Left lung (tissue), 10 donors: Measurements from ENCODE around the gene BNIP3. TPM values are rescaled to one million over a fixed set of nuclear protein-coding genes. Genes with fewer than 3 reads are reported as not detected.

Experiments used
- ATAC-seq: fragments of 200-7000 bp; cut with Tn5 transposase; one replicate; pipeline ENCODE4 v1.9.1; 2020; ENCODE audit warnings: moderate library complexity
- DNase-seq, 4 donors: peaks; one replicate each; pipeline ENCODE4 v3.0.0-alpha.2; 2013 to 2020
- H3K27ac ChIP-seq, 2 donors: fragments of 200-600 bp; sonication (generic) in 1 of 2; one replicate each; pipeline versions ENCODE4 v1.5.0 to v1.8.0; 2020 to 2021
- H3K27me3 ChIP-seq, 2 donors: fragments of 200-600 bp; sonication (generic) in 1 of 2; one replicate each; pipeline versions ENCODE4 v1.5.0 to v1.8.0; 2020 to 2021
- H3K36me3 ChIP-seq, 2 donors: fragments of 200-600 bp; sonication (generic) in 1 of 2; one replicate each; pipeline versions ENCODE4 v1.5.0 to v1.8.0; 2020 to 2021
- H3K4me1 ChIP-seq, 2 donors: fragments of 200-600 bp; one replicate each; pipeline ENCODE4 v1.8.0; 2021
- H3K4me3 ChIP-seq, 2 donors: fragments of 200-600 bp; sonication (generic) in 1 of 2; one replicate each; pipeline versions ENCODE4 v1.5.0 to v1.8.0; 2020 to 2021; ENCODE audit warnings: mild to moderate bottlenecking in 1 of 2
- H3K9me3 ChIP-seq, 2 donors: fragments of 200-600 bp; sonication (generic) in 1 of 2; one replicate each; pipeline versions ENCODE4 v1.5.0 to v1.8.0; 2020 to 2021
- CTCF ChIP-seq, 2 donors: fragments of 200-600 bp; sonication (generic) in 1 of 2; IDR thresholded peaks; one replicate each; pipeline versions ENCODE4 v1.5.0 to v1.8.0; 2021; ENCODE audit warnings: antibody characterized with exemption in 2 of 2
- intact Hi-C, 2 donors: fragments of 100-400 bp; cut with DNase I; formaldehyde crosslinking; loops; one replicate each; pipeline versions ENCODE4 v1.11.2 to v1.14.2; 2022
- polyA plus RNA-seq, 6 donors: library from polyadenylated mRNA; unstranded; fragments of 120-200 nt; gene quantifications; one replicate each; pipeline ENCODE4 v1.2.1, GENCODE V29; 2013; ENCODE audit not compliant: insufficient read length in 6 of 6
- total RNA-seq, 2 donors: library from RNA; stranded (reverse); fragmentation: NEBNext Ultra II Directional; extraction: Animal tissue kit (Norgen Biotek cat#: 25700); gene quantifications; one replicate each; pipeline ENCODE4 v1.2.1, GENCODE V29; 2021
- donor health status: DM: no; HTN: yes; CAD: no.
- donor health status: DM: no; HTN: no; CAD: no.

Gene BNIP3
- total and polyA plus RNA-seq, 8 donors = 25.7 to 55.3 (median 36.1) TPM

- no peak for TF ChIP-seq CTCF (IDR thresholded peaks at IDR 0.05)
- H3K36me3 ChIP-seq = peaks cover 0 to 13% of the 10 kb centered on the region in 2 donors
- ATAC-seq (no peak), DNase-seq (no peak)
- H3K27ac ChIP-seq = no peak overlapping the region
- intact Hi-C loops = no loop called here
- H3K27me3 ChIP-seq = peaks cover 0 to 8% of the 10 kb centered on the region in 2 donors
- H3K9me3 ChIP-seq = no peaks in the 10 kb centered on the region
- H3K4me3 ChIP-seq = no peak overlapping the region
- H3K4me1 ChIP-seq = peaks cover 11 to 32% of the 10 kb centered on the region in 2 donors
Measured at GRCh38 chr10:131975003-131975402, 6.7 kb downstream of the BNIP3 start.

- H3K9me3 ChIP-seq = no peaks in the 10 kb centered on the region
- H3K27me3 ChIP-seq = no peaks in the 10 kb centered on the region
- intact Hi-C loops = no loop called here
- H3K4me3 ChIP-seq = no peak overlapping the region
- DNase-seq = no peak
- TF ChIP-seq CTCF (IDR thresholded peaks at IDR 0.05) = no peak
- H3K36me3 ChIP-seq = peaks cover 0 to 20% of the 10 kb centered on the region in 2 donors
- peaks cover 5 to 24% of the 10 kb centered on the region in 2 donors for H3K4me1 ChIP-seq
- no peak overlapping the region for H3K27ac ChIP-seq
- no peak for ATAC-seq
Measured at GRCh38 chr10:131974034-131974817, 7.5 kb downstream of the BNIP3 start.

DNA sequence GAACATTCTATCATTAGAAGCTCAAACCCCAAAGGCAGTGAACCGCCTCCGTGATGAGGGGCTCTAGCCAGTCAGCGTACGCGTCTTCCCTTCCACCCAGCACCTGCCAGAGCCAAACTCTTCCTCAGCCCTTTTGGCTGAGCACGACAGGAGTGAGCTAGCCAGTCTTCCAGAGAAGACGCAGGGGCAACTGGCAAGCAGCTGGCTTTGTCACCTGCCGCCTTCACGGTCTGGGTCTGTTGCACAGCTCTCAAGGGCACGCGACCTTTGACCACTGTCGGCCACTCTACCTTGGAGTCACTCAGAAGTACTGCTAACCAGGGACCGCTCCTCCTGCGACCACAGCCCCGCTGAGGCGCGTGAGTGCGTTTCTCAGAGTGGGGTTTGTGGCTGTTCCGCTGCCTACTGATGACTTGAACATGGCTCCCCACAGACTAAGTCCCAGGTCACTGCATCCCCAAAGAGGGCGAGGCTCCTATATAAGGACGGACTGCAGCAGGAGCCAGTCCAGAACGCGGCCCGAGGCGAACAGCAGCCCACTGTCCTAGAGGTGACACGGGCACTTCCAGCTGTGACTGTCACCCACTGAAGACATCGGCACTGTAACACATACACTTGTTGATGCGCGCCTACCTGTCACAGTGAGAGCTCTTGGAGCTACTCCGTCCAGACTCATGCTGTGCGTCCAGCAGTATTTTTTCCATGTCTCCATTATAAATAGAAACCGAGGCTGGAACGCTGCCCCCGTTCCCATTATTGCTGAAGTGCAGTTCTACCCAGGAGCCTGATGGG, 8.4 kb downstream of the BNIP3 start:
- no peak for ATAC-seq
- no peak for DNase-seq
- Histone ChIP-seq H3K27ac (no peak overlapping the region), H3K4me1 (peaks cover 5 to 18% of the 10 kb centered on the region in 2 donors), H3K4me3 (no peak overlapping the region), H3K27me3 (no peaks in the 10 kb centered on the region), H3K9me3 (no peaks in the 10 kb centered on the region), H3K36me3 (peaks cover 0 to 29% of the 10 kb centered on the region in 2 donors)
- intact Hi-C loops = no loop called here
- TF ChIP-seq CTCF (IDR thresholded peaks at IDR 0.05) = no peak

- no peaks in the 10 kb centered on the region for H3K9me3 ChIP-seq
- no peaks in the 10 kb centered on the region for H3K27me3 ChIP-seq
- DNase-seq (peak in 2 of 4 donors; percentile 11 to 48), ATAC-seq (peak; percentile 52)
- no peak overlapping the region for H3K27ac ChIP-seq
- intact Hi-C loops = no loop called here
- H3K4me1 ChIP-seq = peaks cover 5 to 13% of the 10 kb centered on the region in 2 donors
- TF ChIP-seq CTCF (IDR thresholded peaks at IDR 0.05) = no peak
- H3K36me3 ChIP-seq = peaks cover 0 to 31% of the 10 kb centered on the region in 2 donors
- no peak overlapping the region for H3K4me3 ChIP-seq
Measured at GRCh38 chr10:131972474-131973071, 9.2 kb downstream of the BNIP3 start.

GRCh38 chr10:131971591-131971990, 10.1 kb downstream of the BNIP3 start:
- Histone ChIP-seq H3K27me3 (no peaks in the 10 kb centered on the region), H3K27ac (no peak overlapping the region), H3K36me3 (peaks cover 0 to 34% of the 10 kb centered on the region in 2 donors), H3K4me3 (no peak overlapping the region), H3K9me3 (no peaks in the 10 kb centered on the region), H3K4me1 (peaks cover 5 to 13% of the 10 kb centered on the region in 2 donors)
- intact Hi-C loops = no loop called here
- no peak for TF ChIP-seq CTCF (IDR thresholded peaks at IDR 0.05)
- no peak for ATAC-seq
- no peak for DNase-seq
